Hindlimb muscle (tissue), 1 donor: ENCODE data around the gene CHAT. TPM values are rescaled to one million over a fixed set of nuclear protein-coding genes. Genes with fewer than 3 reads are reported as not detected.
"Not testable (repeated sequence)": the region's sequence is repeated elsewhere in the genome, so short reads cannot be mapped to it uniquely, and the experiment has no call there.

Experiments
- DNase-seq: peaks from one replicate; pipeline ENCODE4 v3.0.0-alpha.2; 2013
- polyA plus RNA-seq: library from polyadenylated mRNA; unstranded; fragments of 120-200 nt; gene quantifications from one replicate; pipeline ENCODE4 v1.2.1, GENCODE V29; 2013; ENCODE audit not compliant: insufficient read length

CHAT gene
- polyA plus RNA-seq, 1 donor, result not detected

DNA sequence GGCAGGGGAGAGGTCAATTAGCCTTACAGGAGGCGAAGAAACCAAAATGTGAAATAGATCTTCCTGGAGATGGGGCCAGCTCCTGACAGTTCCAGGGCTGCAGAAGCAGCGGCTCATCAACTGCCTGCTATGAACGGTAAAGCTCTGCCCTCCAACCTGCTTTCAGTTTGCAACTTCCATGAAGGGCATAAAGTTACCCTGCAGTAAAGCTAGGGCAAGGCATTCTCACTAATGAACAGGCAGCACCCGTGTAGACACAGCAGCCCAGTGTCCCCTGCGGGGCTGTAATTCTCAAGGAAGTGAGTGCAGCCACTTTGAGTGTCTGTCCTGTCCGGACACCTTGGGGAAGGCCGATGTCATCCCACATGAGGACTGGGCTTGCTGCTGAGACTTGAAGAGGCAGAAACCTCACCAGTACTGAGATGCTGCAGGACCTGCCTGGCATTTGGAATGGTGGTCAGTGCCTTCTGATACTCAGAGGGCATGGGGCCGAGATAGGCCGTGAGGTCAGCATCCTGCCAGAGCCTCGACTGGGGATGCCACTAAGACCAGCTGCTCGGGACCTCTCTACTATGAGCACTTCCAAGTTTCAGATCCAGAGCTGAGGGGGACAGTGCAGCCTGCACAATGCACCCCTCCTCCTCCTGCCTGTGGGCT is 39.6 kb downstream of the CHAT start:
- DNase-seq, result no peak

DNA sequence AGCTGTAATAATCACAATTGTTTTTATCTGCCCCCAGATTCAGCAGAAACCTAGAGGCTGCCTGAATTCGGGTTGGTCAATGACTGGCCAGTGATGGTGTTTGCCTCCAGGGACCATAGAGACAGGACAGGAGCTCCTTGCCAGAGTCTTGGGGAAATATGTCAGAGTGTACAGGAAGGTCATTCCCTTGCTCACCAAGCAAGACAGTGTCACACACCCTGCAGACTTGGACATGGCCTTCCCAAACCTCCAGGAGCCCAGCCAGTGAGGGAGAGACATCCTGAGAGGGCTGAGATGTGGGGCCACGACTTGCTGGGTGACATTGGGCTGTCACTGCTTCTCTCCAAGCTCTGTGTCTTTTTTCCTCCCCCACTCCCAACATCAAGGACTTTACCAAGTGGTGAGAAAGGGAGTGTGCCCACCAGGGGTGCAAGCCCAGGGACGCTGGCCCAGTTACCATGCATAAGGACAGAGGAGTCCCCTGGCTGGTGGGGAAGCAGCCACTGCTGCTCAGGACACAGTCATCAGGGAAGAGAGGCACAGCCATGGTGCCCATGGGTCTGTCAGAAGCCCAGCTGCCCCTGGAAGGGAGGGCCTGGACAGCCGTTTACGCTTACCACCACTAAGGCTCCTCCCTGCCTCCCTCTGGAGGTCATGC is 40.3 kb downstream of the CHAT start:
- DNase-seq, result no peak

DNA sequence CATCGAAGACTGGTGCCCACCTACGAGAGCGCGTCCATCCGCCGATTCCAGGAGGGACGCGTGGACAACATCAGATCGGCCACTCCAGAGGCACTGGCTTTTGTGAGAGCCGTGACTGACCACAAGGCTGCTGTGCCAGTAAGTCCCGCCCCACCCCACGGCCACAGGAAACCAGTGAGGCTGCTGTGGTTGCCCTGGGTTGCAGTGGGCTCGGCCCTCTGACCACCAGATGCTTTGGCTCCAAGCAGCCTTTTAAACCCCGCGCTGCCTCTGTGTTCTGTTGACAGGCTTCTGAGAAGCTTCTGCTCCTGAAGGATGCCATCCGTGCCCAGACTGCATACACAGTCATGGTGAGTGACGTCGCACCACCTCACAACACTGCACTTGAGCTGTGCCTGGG is 41.3 kb downstream of the CHAT start:
- DNase-seq, result no peak

DNA sequence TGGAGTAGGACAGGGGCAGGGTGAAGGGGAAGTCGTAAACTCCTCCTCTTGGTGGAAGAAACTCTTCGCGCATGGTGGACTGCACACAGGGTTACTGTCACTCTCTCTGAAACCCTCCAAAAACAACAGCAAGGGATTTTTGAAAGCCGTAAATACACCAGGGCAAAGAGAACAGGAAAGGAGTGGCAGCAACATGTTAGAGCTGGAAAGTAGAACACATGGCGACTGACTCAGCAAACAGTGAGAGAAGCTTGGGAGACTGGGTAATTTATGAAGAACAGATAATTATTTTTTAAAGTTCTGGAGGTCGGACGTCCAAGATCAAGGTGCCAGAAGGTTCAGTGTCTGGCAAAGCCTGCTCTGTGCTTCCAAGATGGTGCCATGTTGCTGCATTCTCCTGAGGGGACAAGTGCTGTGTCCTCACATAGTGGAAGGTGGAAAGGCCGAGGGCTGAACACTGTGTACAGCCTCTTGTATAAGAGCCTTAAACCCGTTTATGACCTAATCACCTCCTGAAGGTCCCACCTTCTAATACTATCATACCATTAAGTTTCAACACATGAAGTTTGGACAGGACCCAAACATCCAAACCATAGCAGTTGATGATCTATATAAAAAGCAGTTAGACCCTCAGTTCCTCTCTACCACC is 43.1 kb downstream of the CHAT start:
- DNase-seq, result no peak

DNA sequence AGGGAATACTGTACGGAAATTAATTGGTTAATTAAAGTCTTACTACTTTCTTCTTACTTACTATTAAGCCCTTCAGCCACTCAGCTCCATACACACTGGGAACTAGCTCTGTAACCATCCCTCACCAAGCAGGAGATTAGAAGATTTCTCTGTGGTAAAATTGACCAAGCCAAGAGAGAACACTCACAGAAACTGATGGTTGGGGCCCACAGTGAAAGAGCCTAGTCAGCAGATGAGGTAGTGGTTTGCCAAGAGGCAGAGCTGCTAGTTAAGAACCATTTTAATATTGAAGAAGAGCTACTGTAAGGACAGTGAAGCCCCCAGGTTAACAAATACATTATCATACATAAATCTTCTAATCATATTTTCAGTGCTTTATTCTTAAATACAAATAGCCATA is 43.8 kb downstream of the CHAT start:
- DNase-seq, result no peak

DNA sequence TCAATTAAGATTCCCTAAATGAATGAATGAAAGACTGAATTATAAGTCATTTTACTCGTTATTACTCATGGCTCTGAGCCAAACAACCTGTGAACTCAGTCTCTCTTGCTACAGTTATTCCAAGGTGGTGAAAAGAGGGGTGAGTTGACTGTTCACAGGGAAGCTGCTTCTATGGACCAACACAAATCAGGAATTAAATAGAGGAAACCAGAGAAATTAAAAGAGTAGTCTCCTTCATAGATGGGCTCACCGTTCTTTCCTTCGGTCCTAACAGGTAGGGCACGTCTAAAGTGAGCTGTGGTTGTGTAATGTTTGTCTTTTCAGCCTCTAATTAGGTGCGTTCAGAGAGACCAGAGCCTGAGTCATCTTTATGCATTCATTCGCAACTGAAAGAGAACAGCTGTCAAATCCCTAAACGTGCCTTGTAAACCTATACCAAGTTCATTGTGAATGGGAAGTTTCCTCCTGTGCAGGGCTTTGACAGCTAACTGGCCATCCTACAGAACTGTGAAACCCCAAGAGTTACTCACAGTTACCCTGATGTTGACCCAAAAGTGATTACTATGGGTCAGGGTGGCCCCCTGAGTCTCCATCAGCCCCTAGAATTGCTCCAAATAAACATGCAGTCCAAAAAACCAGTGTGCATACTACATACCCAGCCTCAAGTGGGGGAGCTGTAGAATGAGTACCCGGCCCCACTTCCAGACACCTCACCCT is 47.5 kb downstream of the CHAT start:
- no peak for DNase-seq

DNA sequence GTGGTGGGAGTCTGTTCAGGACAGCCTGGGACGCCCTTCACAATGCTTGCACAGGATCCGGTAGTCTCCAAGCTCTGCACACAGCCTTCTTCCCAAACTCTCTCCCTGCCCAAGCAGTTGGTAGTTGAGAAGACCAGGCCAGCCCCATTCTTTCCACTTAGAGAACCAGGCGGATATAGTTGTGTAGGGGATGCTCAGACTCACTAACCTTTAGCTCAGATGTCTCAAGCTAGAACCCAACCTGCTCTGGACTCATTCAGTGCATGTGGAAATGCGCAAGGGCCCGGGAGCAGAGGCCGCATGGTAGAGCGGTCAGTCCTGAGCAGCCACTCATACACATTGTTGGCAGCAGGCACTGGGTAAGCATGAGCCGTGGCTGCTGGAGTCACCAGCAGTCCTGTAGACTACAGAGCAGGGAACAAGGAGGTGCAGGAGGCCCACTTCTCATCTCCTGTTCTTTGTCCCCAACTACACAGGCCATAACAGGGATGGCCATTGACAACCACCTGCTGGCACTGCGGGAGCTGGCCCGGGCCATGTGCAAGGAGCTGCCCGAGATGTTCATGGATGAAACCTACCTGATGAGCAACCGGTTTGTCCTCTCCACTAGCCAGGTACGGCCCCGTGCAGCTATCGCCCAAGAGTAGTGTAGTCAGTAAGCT is 48.5 kb downstream of the CHAT start:
- no peak for DNase-seq

DNA sequence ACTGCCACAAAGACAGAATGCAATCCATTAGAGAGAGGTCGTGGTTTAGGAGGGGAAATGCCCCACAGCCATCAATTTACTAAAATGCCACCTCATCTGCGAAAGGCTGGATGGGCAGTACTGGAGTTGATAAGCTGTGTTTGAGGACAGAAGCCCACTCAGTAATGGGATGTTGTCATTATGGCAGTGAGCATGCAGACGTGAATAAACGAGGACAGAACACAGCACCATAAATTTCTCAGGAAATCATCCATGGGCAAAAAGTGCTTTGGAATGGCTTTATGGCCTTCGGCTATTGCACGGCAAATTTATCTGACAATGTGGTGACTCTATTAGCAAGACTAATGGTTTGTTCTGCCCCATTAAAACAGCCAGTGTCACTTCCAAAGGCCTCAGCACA is 49.8 kb downstream of the CHAT start:
- DNase-seq, result no peak

DNA sequence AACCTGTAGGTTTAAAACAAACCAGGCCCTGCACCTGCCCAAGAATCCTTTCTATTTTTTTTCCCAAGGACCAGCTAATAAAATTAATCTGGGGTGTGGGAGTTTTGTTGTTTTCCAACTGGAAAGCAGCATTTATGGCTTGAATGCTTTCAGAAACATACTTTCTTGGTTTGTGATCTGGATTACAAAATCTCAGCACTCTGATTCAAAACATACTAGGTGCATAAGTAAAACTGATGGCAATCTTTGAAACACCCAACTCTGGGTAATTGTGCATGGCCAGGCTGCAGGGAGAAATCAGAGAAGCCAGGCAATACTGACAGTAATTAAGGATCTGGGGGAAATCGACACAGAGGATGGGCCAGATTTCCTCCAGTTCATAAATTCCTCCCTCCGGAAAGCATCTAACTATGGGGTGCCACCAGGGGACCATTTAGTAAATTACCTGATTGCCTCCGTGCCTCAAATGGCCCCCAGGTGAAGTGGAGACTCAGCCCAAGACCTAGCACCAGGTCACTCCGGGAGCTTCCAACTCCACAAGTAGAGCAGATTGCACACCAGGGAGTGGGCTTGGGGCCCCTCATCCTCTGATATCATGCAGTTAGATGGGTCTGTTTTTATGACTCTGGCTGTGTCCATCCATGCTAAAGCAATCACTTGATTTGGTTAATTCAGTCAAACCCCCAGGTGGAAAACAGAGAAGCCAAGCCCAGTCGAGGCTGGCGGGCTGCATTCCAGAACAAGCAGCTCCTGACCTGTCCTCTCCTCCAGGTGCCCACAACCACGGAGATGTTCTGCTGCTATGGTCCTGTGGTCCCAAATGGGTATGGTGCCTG is 50.4 kb downstream of the CHAT start:
- DNase-seq, result no peak

DNA sequence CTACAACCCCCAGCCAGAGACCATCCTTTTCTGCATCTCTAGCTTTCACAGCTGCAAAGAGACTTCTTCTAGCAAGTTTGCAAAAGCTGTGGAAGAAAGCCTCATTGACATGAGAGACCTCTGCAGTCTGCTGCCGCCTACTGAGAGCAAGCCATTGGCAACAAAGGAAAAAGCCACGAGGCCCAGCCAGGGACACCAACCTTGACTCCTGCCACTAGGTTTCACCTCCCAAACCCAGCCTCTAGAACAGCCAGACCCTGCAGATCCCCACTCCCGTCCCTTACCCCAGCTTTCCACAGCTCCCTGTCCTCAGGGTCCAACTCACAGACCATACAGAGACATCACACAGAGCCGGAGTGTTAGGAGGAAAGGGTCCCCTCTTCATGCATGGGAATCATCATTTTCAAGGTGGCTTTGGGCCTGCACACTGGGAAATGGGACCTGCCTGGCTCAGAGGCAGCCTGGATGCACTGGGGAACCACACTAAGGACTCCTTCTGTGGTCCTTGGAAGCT is 51.1 kb downstream of the CHAT start:
- DNase-seq, result no peak

DNA sequence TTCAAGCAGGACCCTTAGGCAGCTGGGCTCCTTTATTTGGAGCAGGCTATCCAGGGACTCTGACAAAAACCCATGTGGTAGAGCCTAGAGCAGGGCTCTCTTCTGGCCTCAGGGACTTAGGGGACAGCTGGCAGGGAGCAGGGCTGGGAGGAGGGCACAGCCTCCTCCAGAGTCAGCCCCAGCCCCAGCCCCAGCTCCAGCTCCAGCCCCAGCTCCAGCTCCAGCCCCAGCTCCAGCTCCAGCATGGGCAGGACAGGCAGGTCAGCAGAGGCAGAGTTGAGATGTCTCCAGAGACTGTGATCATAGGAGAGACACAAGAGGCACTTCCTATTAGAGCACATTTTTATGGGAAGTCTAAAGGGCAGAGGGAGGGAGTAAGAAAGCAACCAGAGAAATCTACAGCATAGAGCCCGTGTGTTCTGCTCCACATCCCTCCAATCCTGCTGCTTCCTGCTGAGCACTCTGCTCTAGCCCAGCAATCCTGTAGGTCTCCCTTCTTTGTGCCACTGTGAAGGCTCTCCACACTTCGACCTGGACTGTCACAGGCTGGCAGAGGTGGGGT is 52.3 kb downstream of the CHAT start:
- DNase-seq, result no peak

DNA sequence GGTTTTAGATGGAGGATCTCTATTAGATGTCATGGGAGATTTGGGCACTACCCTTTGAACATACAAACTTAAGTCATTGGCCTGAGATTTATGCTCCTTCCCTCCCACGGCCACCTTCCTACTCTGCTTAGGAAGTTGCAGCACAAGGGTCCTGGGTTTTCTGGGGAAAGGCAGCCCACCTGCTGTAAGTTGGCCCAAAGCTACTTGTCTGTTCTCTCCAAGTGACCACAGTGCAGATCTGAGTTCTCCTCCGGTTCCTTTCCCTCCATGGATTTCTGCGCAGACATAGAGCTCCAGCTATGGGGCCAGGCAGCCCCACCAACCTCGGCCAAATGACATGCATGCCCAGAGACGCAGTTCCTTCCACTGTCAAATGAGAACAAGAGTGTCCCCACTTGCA is 52.8 kb downstream of the CHAT start:
- no peak for DNase-seq

DNA sequence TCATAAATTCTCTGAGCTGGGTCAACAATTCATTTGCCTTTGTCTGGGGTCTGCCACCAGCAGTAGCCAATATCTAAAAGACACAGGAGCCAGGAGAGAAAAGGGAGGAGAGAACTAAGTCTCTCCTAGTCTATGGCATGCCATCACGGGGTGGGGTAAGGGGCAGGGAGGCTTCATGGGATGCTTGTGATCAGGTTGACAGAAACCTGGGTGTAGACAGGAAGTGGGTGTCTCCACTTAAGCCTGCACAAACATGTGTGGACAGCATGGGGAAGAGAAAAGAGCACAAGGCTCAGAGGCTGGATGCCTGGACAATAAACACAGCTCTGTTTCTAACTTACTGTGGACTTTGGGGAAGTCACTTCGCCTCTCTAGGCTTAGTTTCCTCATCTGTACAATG is 54.2 kb downstream of the CHAT start:
- no peak for DNase-seq

DNA sequence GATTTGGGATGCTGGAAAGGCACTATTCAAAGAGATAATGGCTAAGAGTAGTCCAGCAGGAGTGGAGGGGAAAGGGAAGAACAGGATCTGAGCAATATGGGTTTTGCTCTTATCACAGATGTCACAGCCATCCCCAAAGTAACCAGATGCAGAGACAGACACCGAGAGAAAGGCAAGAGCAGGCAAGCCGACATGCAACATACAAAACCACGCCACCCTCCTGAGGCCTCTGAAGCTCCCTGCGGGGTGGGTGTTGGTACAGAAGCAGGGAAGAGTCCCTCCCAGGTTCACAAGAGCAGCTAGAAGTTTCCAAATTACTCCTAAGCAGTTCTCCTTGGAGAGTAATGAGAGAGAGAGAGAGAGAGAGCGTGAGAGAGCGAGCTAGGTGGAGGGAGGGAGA is 54.8 kb downstream of the CHAT start:
- DNase-seq, result no peak

DNA sequence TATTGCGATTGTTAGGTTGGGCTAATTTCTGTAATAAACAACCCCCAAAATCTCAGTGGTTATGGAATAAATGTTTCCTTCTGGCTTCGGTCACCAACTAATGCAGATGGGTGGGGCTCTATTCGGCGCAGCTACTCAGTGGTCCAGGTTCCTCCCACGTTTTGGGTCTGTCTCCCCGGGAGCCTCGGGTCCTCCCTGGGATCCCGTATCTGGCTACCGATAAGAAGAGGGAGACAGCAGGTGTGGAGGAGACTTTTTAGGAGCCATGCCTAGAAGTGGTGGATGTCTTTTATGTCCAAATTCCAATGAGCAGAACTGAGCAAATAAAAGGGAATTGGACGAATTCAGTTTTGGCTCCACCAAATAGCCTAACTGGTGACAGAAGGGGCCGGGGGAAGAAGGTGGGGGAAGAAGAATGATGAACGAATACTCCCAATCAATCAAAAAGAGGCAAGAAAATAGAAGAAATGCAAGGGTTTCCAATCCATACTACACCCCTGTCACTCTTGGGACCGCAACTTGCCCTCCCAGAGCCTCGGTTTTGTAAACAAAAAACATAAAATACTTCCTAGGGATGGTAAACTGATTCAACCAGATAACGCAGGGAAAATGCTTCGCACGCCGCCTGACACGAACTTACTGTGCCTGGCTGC is 65.1 kb downstream of the CHAT start:
- DNase-seq, result no peak

DNA sequence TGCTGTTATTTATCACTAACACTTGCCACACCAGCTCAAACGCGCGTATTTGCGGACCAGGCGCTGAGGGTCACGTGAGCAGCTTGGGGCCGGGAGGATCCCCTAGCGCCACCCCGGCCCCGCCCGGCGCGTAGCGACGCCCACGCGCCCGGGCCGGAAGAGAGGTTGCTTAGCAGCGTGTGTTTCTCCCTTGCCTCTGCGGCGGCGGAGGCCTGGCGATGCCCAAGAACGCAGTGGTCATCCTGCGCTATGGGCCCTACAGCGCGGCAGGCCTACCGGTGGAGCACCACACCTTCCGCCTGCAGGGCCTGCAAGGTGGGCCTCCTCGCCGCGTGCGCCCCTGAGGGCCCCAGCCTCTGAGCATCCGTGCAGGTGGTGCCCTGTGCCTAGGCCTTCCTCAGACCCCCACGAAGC is 65.7 kb downstream of the CHAT start, which contains the start of gene C10orf53:
Gene C10orf53 (plus strand): TSS at position 172 of the 414 bp plus-strand sequence. CDS start 47 bp downstream, at position 219.
- peak; percentile 5 for DNase-seq

DNA sequence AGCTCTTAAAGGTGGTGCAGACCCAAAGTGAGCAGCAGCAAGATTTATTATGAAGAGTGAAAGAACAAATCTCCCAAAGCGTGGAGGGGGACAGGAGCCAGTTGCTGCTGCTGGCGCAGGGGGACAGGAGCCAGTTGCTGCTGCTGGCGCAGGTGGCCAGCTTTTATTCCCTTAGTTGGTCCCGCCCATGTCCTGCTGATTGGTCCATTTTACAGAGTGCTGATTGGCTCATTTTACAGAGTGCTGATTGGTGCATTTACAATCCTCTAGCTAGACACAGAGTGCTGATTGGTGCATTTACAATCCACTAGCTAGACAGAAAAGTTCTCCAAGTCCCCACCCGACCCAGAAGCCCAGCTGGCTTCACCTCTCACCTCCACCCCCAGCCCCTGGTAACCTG is 68.6 kb downstream of the CHAT start:
- DNase-seq, result not testable (repeated sequence)

DNA sequence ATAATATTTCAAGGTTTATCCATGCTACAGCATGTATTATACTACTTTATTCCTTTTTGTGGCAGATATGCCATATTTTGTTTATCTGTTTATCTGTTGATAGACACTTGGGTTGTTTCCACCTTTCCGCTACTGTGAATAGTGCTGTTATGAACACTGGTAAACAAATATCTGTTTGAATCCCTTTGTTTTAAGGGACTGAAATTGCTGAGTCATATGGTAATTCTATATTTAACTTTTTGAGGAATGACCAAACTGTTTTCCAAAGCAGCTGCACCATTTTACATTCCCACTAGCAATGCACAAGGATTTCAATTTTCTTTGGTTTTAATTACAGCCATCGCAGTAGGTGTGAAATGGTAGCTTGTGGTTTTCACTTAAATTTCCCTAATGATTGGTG is 69.0 kb downstream of the CHAT start:
- no peak for DNase-seq

DNA sequence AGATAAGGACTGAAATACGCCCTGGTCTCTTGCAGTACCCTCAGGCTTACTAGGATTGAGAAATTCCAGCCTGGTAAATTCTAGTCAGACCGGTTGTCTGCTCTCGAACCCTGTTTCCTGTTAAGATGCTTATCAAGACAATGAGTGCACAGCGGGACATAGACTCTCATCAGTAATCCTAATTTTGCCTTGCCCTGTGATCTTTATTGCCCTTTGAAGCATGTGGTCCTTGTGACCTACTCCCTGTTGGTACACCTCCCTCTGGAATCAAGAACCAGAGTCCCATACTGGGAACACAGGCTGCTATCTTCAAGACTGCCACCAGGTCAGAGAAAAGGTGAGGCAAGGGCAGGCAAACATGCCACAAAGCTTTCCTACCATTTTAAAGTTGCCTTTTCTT is 72.8 kb downstream of the CHAT start:
- DNase-seq, result no peak

DNA sequence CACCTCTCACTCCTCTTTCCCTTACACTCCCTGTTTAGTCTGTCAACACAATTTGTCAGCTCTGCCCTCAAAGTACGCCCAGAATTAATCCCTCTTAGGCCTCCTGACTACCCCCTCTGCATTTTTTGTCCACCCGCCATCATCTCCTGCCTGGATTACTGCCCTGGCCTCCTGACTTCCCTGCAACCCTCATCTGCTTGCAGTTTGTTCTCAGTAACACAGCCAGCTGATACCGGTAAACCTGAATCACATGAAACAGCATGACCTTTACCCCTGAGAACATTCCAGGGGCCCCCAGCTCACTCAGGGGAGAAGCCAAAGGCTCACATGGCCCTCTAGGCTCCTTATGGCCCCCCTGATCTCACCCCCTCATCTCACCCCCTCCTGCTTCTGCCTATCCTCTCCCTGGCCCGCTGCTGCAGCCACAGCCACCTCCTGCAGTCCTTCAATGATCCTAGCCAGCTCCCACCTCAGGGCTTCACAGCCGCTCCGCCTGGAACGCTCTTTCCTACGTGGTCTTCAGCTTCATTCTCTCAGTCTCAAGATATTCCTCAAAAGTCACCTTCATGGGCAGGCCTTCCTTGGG is 74.5 kb downstream of the CHAT start:
- DNase-seq, result no peak
